B cell (primary cell): Measurements from ENCODE around the gene TPMT. TPM values are rescaled to one million over a fixed set of nuclear protein-coding genes. Genes with fewer than 3 reads are reported as not detected.

ENCODE experiments used
- ATAC-seq: fragments of 200-7000 bp; cut with Tn5 transposase; one replicate; pipeline ENCODE4 v1.10.0; 2021; ENCODE audit warnings: low read depth, mild to moderate bottlenecking, moderate number of reproducible peaks, moderate library complexity
- CTCF ChIA-PET: fragments of 350-600 bp; sonication (Branson Sonifier 250); formaldehyde crosslinking; loops from one replicate; lab custom pipeline; 2021; ENCODE audit warnings: antibody characterized with exemption, inconsistent platforms; lab: Charles Lee
- POLR2A ChIA-PET: fragments of 350-600 bp; sonication (Branson Sonifier 250); formaldehyde crosslinking; loops from one replicate; lab custom pipeline; 2021; ENCODE audit warnings: antibody characterized with exemption; lab: Charles Lee
- DNase-seq: peaks from one replicate; pipeline ENCODE4 v3.0.0; 2013
- H2AFZ ChIP-seq: 2 replicates; pipeline ENCODE4 v1.6.1; 2012; ENCODE audit warnings: mild to moderate bottlenecking, low read depth, low read length; ENCODE audit not compliant: insufficient read depth, poor library complexity, severe bottlenecking
- H3K27ac ChIP-seq, 2 donors: 1 replicate in 1 of 2; 2 replicates in 1 of 2; pipeline ENCODE4 v1.5.1; 2012 to 2013; ENCODE audit warnings: low read length in 2 of 2, mild to moderate bottlenecking in 2 of 2, moderate library complexity in 1 of 2
- H3K27me3 ChIP-seq, 4 experiments: fragments of 200-600 bp in 1 of 4; sonication (generic) in 1 of 4; replicated peaks in 1 of 4; 1 replicate in 2 of 4; 2 replicates in 2 of 4; pipeline versions ENCODE4 v1.6.1 to v1.7.0; 2013 to 2016; ENCODE audit warnings: low read length in 3 of 4, mild to moderate bottlenecking in 2 of 4, mixed read lengths in 1 of 4, moderate library complexity in 1 of 4; ENCODE audit not compliant: insufficient read depth in 4 of 4, control insufficient read depth in 3 of 4; ENCODE audit errors: control extremely low read depth in 1 of 4
- H3K36me3 ChIP-seq, 2 experiments: replicated peaks in 1 of 2; 1 replicate in 1 of 2; 2 replicates in 1 of 2; pipeline versions ENCODE4 v1.6.1 to v1.7.1; 2013; ENCODE audit warnings: low read length in 1 of 2; ENCODE audit not compliant: insufficient read depth in 2 of 2, control insufficient read depth in 1 of 2; ENCODE audit errors: control extremely low read depth in 1 of 2, extremely low read depth in 1 of 2
- H3K4me1 ChIP-seq, 2 donors: fragments of 200-600 bp in 1 of 2; sonication (generic) in 1 of 2; 1 replicate in 1 of 2; 2 replicates in 1 of 2; pipeline versions ENCODE4 v1.5.1 to v1.6.1; 2013 to 2017; ENCODE audit warnings: low read length in 2 of 2; ENCODE audit not compliant: control insufficient read depth in 2 of 2, insufficient read depth in 2 of 2
- H3K4me2 ChIP-seq: replicated peaks from 2 replicates; pipeline ENCODE3; 2012; ENCODE audit warnings: mild to moderate bottlenecking, low read depth, low read length; ENCODE audit not compliant: poor library complexity, severe bottlenecking
- H3K4me3 ChIP-seq, 5 experiments: fragments of 200-600 bp in 1 of 5; sonication (generic) in 1 of 5; 1 replicate in 3 of 5; 2 replicates in 2 of 5; pipeline versions ENCODE4 v1.5.1 to v1.7.0; 2011 to 2016; ENCODE audit warnings: low read length in 4 of 5, mild to moderate bottlenecking in 4 of 5, low read depth in 2 of 5, control low read depth in 1 of 5, moderate library complexity in 1 of 5; ENCODE audit not compliant: insufficient read depth in 1 of 5; ENCODE audit errors: control extremely low read depth in 1 of 5, extremely low read depth in 1 of 5
- H3K79me2 ChIP-seq: fragments of 200-600 bp; sonication (generic); one replicate; pipeline ENCODE4 v1.6.0; 2016; ENCODE audit warnings: low read length; ENCODE audit not compliant: control insufficient read depth, insufficient read depth
- H3K9ac ChIP-seq: fragments of 200-600 bp; sonication (generic); 2 replicates; pipeline ENCODE4 v1.6.1; 2017; ENCODE audit warnings: mild to moderate bottlenecking, low read length, moderate library complexity
- H3K9me3 ChIP-seq, 3 donors: one replicate each; pipeline versions ENCODE4 v1.6.1 to v1.7.1; 2013; ENCODE audit warnings: low read length in 2 of 3; ENCODE audit not compliant: control insufficient read depth in 2 of 3, insufficient read depth in 1 of 3; ENCODE audit errors: control extremely low read depth in 1 of 3
- H4K20me1 ChIP-seq: 2 replicates; pipeline ENCODE4 v1.6.0; 2012; ENCODE audit warnings: mild to moderate bottlenecking, low read length; ENCODE audit not compliant: insufficient read depth, control insufficient read depth, poor library complexity, severe bottlenecking
- H3K27ac Mint-ChIP-seq: one replicate; pipeline ENCODE4 v1.8.0; 2021; ENCODE audit warnings: mixed read lengths
- H3K27me3 Mint-ChIP-seq: one replicate; pipeline ENCODE4 v1.8.0; 2021; ENCODE audit warnings: mixed read lengths
- H3K4me1 Mint-ChIP-seq: one replicate; pipeline ENCODE4 v1.8.0; 2021; ENCODE audit warnings: mixed read lengths
- H3K4me3 Mint-ChIP-seq: one replicate; pipeline ENCODE4 v1.8.0; 2021; ENCODE audit warnings: mixed read lengths
- H3K9me3 Mint-ChIP-seq: one replicate; pipeline ENCODE4 v1.8.0; 2022; ENCODE audit warnings: mixed read lengths; ENCODE audit not compliant: insufficient read depth
- EZH2 ChIP-seq: IDR thresholded peaks from 2 replicates; pipeline ENCODE4 v1.6.1; 2012; ENCODE audit warnings: borderline replicate concordance, low read depth, mild to moderate bottlenecking, moderate library complexity, low read length; ENCODE audit not compliant: insufficient read depth, poor library complexity, severe bottlenecking
- WGBS: methylation state at CpG from one replicate; pipeline ENCODE4 v1.1.5; 2013; ENCODE audit warnings: missing lambda C conversion rate; ENCODE audit not compliant: insufficient coverage; 5-methylcytosine and 5-hydroxymethylcytosine counted together
- intact Hi-C: fragments of 100-400 bp; cut with micrococcal nuclease; formaldehyde crosslinking; loops from one replicate; pipeline ENCODE4 v1.10.0; 2022
- polyA plus RNA-seq: library from polyadenylated mRNA; depleted of rRNA; stranded (reverse); fragments of >200 nt; gene quantifications from 2 replicates; pipeline ENCODE4 v1.2.3, GENCODE V29; 2012
- total RNA-seq, 2 donors: library from RNA; stranded (reverse); fragments of 120-200 nt in 1 of 2; gene quantifications; 1 replicate in 1 of 2; 2 replicates in 1 of 2; pipeline versions ENCODE4 v1.2.3 to v1.2.4, GENCODE V29; 2013 to 2022
- TF ChIP-seq, protein P1 (sequence below): fragments of 200-600 bp; IDR thresholded peaks from one replicate; pipeline ENCODE4 v1.8.0; 2022; ENCODE audit warnings: antibody characterized with exemption, mild to moderate bottlenecking

The TPMT gene
- total and polyA plus RNA-seq, 2 donors (not counting 1 experiment from before 2014, with no cell fraction given), result 1.9 to 2.5 TPM

DNA sequence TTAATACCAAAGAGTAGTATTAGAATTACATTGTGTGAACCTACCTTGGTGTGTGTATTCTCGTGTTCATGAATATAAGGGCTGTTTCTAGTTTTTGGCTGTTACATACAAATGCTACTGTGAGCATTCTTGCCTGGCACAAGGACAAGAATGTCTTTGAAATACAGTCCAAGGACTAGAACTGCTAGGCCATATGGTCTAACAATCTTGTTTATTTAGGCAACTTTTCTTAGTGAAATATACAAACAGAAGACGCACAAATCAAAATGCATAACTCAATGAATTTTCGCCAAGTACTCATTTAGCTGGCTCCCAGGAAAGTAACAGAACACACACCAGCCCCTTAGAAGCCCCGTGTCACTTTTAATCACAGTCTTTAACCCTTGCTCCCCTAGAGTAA lies 28.9 kb upstream of the TPMT start:
- 100% methylated on average over 3 of the region's 4 CpGs for WGBS
- Histone ChIP-seq H3K4me3 (no peak overlapping the region), H3K27ac (no peak overlapping the region), H3K9ac (no peak overlapping the region), H3K27me3 (no peaks in the 10 kb centered on the region), H3K79me2 (peaks cover 19% of the 10 kb centered on the region), H3K4me1 (peaks cover 23 to 25% of the 10 kb centered on the region in 2 donors), H2AFZ (no peak overlapping the region), H3K4me2 (no peak overlapping the region), H3K9me3 (no peaks in the 10 kb centered on the region), H3K36me3 (peaks cover 0 to 17% of the 10 kb centered on the region in 2 experiments), H4K20me1 (no peaks in the 10 kb centered on the region)
- H3K27me3 Mint-ChIP-seq, result no peaks in the 10 kb centered on the region
- intact Hi-C loops, result no loop called here
- CTCF ChIA-PET, result interaction anchor here (1.6 kb wide), 1 partner anchor 62 kb away, joined by 3 read pairs; no protein-coding TSS in a partner anchor
- POLR2A ChIA-PET, result no interaction called here
- no peaks in the 10 kb centered on the region for H3K9me3 Mint-ChIP-seq
- DNase-seq (no peak), ATAC-seq (no peak)
- no peak for TF ChIP-seq EZH2
- TF ChIP-seq, protein P1, sequence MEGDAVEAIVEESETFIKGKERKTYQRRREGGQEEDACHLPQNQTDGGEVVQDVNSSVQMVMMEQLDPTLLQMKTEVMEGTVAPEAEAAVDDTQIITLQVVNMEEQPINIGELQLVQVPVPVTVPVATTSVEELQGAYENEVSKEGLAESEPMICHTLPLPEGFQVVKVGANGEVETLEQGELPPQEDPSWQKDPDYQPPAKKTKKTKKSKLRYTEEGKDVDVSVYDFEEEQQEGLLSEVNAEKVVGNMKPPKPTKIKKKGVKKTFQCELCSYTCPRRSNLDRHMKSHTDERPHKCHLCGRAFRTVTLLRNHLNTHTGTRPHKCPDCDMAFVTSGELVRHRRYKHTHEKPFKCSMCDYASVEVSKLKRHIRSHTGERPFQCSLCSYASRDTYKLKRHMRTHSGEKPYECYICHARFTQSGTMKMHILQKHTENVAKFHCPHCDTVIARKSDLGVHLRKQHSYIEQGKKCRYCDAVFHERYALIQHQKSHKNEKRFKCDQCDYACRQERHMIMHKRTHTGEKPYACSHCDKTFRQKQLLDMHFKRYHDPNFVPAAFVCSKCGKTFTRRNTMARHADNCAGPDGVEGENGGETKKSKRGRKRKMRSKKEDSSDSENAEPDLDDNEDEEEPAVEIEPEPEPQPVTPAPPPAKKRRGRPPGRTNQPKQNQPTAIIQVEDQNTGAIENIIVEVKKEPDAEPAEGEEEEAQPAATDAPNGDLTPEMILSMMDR, result no peak
- H3K4me1 Mint-ChIP-seq, result peaks cover 35% of the 10 kb centered on the region
- H3K4me3 Mint-ChIP-seq, result no peak overlapping the region
- H3K27ac Mint-ChIP-seq, result no peak overlapping the region

DNA sequence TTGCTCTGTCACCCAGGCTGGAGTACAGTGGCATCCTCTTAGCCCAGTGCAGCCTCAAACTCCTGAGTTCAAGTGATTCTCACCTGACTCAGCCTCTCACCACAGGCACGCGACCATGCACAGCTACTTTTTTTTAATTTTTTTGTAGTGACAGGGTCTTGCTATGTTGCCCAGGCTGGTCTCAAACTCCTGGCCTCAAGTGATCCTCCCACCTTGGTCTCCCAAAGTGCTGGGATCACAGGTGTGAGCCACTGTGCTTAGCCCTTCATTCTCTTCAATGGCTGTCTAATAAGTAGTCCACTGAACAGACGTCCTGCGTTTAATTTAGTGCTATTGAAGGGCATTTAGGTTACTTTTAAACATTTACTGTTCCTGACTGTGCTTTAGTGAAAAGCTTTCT lies 27.7 kb upstream of the TPMT start:
- no peak overlapping the region for H3K4me2 ChIP-seq
- TF ChIP-seq, protein P1, result no peak
- TF ChIP-seq EZH2, result no peak
- ATAC-seq (no peak), DNase-seq (no peak)
- CTCF ChIA-PET, result no interaction called here
- peaks cover 24% of the 10 kb centered on the region for H3K79me2 ChIP-seq
- peaks cover 0 to 12% of the 10 kb centered on the region in 2 experiments for H3K36me3 ChIP-seq
- H3K4me1 ChIP-seq, result peaks cover 25% of the 10 kb centered on the region in 2 donors
- H3K9ac ChIP-seq, result no peak overlapping the region
- no peaks in the 10 kb centered on the region for H3K27me3 Mint-ChIP-seq
- no peaks in the 10 kb centered on the region for H3K9me3 ChIP-seq
- H3K27ac Mint-ChIP-seq, result no peak overlapping the region
- intact Hi-C loops, result no loop called here
- no peaks in the 10 kb centered on the region for H3K9me3 Mint-ChIP-seq
- H4K20me1 ChIP-seq, result no peaks in the 10 kb centered on the region
- H3K27ac ChIP-seq, result no peak overlapping the region
- WGBS, result 82% methylated on average over 4 of the region's 4 CpGs
- H3K4me1 Mint-ChIP-seq, result peaks cover 38% of the 10 kb centered on the region
- no peak overlapping the region for H3K4me3 ChIP-seq
- no peaks in the 10 kb centered on the region for H3K27me3 ChIP-seq
- POLR2A ChIA-PET, result no interaction called here
- H3K4me3 Mint-ChIP-seq, result no peak overlapping the region
- H2AFZ ChIP-seq, result no peak overlapping the region
